H7 (cell line): ENCODE results near the gene KLHL29. TPM values are rescaled to one million over a fixed set of nuclear protein-coding genes. Genes with fewer than 3 reads are reported as not detected.

Source experiments
- DNase-seq: peaks from one replicate; pipeline ENCODE4 v3.0.0; 2012
- H3K27me3 ChIP-seq: 2 replicates; pipeline ENCODE4 v1.6.0; 2011; ENCODE audit warnings: mild to moderate bottlenecking, low read length; ENCODE audit not compliant: control insufficient read depth, insufficient read depth
- H3K36me3 ChIP-seq: replicated peaks from 2 replicates; pipeline ENCODE4 v1.5.1; 2011; ENCODE audit warnings: low read length; ENCODE audit not compliant: control insufficient read depth, insufficient read depth
- H3K4me3 ChIP-seq: 2 replicates; pipeline ENCODE4 v1.5.1; 2011; ENCODE audit warnings: low read depth, mild to moderate bottlenecking, control low read depth, low read length, moderate library complexity; ENCODE audit not compliant: insufficient read depth
- total RNA-seq: library from RNA; depleted of rRNA; stranded (reverse); fragments of >200 nt; shearing (Covaris generic); gene quantifications from 2 replicates; pipeline ENCODE4 v1.2.3, GENCODE V29; 2014

The KLHL29 gene
- total RNA-seq, 1 experiment from 2014 or later, result 6.2 TPM

- Histone ChIP-seq H3K36me3 (no peaks in the 10 kb centered on the region), H3K4me3 (no peak overlapping the region), H3K27me3 (no peaks in the 10 kb centered on the region)
- no peak for DNase-seq
Observed at GRCh38 chr2:23619941-23620340, 235.0 kb downstream of the KLHL29 start.

GRCh38 chr2:23620841-23621341, 235.9 kb downstream of the KLHL29 start:
- no peak overlapping the region for H3K4me3 ChIP-seq
- H3K36me3 ChIP-seq, result no peaks in the 10 kb centered on the region
- no peaks in the 10 kb centered on the region for H3K27me3 ChIP-seq
- no peak for DNase-seq

DNA sequence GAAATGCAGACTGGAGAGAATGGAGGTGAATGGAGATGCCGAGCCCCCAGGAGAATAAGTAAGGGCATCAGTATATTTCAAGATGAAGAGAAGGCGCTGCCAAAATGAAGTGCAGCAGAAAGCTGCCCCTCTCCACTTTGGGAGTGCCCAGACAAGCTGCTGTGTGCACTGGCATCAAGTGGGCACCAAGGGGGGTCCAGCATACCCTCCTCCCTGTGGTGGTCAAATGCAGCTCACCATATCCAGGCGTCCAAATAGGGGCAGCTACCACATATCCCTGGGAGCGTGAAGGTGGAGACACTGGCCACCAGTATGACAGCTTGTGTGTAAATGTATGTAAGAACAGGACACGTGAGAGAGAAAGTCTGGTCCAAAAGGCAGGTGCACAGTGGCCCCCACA, 236.6 kb downstream of the KLHL29 start:
- no peak for DNase-seq
- H3K27me3 ChIP-seq, result no peaks in the 10 kb centered on the region

GRCh38 chr2:23622466-23622865, 237.5 kb downstream of the KLHL29 start:
- no peak for DNase-seq
- Histone ChIP-seq H3K27me3 (no peaks in the 10 kb centered on the region), H3K4me3 (no peak overlapping the region), H3K36me3 (no peaks in the 10 kb centered on the region)

More for the DNA sequence above, 236.6 kb downstream of the KLHL29 start:
- no peaks in the 10 kb centered on the region for H3K36me3 ChIP-seq
- no peak overlapping the region for H3K4me3 ChIP-seq

DNA sequence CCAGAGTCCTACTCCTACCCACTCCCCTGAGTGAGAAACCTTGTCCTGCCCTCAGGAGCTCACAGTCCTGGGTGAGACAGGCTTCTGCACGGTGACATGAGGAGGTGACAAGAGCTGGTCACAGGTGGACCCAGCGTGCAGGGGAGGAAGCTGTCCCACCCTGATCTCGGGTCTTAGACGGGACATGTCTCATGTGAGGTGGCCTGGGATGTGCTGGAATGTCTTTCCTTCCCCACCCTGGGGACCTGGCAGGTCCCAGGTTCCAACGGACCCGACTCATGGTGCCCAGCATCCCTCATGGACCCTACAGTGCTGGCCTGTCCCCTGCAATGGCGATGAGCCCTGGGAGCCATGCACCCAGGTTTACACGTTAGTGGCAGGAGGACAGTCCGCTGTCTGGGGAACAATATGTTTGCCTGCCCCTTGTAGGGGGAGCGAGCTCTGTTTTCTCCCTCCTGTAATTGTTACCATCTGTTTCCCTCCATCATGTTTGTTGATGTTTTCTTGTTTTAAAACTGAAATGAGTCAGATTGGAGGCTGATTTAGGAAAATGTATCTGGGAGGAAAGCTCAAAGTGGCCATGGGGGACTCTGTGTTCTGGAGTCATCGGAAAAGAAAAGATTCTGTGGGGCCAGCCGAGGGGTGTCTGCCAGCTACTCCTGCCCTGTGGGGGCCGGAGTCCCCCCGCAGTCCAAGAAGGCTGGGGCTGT, 238.1 kb downstream of the KLHL29 start:
- DNase-seq, result no peak
- Histone ChIP-seq H3K36me3 (no peaks in the 10 kb centered on the region), H3K27me3 (no peaks in the 10 kb centered on the region), H3K4me3 (no peak overlapping the region)

DNA sequence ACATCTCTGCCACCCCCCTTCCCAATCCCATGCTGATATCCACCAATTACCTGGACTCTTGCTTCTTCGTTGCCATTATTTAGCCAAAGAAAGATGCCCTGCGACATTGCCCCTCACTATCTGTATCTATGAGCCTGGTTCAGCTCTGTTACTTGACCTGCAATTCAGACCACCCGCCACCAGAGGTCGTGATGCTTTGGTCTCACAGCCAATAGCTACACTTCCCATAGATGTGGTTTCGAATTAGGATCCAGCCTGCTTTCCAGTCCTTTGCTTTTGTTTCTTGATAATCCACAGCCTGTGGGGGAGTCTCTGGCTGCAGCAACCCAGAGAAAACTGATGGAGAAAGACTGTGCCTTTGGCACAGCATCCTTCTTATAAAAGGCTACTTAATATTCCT, 239.4 kb downstream of the KLHL29 start:
- peak; percentile 83 for DNase-seq

GRCh38 chr2:23624915-23625314, 239.9 kb downstream of the KLHL29 start:
- Histone ChIP-seq H3K4me3 (no peak overlapping the region), H3K27me3 (no peaks in the 10 kb centered on the region), H3K36me3 (no peaks in the 10 kb centered on the region)
- DNase-seq, result no peak

More for the DNA sequence above, 239.4 kb downstream of the KLHL29 start:
- Histone ChIP-seq H3K36me3 (no peaks in the 10 kb centered on the region), H3K4me3 (no peak overlapping the region), H3K27me3 (no peaks in the 10 kb centered on the region)

DNA sequence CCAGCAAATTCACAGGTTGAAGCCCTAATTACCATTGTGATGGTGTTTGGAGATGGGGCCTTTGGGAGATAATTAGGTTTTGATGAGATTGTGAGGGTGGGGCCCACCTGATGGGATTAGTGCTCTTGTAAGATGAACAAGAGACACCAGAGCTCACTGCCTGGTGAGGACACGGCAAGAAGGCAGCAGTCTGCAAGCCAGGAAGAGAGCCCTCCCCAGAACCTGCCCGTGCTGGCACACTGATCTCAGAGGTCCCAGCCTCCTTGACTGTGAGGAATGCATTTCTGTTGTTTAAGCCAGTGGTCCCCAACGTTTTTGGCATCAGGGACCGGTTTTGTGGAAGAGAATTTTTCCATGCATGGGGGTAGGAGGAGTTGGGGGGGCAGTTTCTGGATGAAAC, 240.7 kb downstream of the KLHL29 start:
- Histone ChIP-seq H3K27me3 (no peaks in the 10 kb centered on the region), H3K36me3 (no peaks in the 10 kb centered on the region), H3K4me3 (no peak overlapping the region)
- DNase-seq, result no peak

DNA sequence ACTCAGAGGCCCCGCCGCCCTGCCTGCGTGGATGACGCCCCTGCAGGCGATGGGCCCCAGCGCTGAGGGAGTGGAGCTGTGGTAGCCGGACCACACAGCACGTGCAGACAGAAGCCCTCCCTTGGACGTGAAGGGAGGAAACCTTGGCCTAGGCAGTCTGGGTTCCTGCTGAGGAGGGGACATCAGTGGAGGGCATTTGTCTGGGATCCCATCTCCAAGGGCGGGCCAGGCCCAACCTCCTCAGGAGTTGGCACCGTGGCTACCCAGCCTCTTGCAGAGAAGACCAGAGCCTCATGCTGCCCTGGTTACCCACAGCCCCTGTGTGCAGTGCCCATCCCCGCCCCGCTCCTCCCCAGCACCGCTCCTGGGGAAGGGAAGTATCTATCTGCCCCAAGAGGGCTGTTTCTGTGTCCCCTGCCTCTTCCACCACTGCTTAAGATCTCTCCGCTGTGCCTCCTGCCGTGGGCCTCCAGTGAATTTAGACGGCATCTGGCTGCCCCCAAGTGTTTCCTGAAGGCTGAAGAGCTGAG, 241.8 kb downstream of the KLHL29 start:
- no peak for DNase-seq
- H3K36me3 ChIP-seq, result no peaks in the 10 kb centered on the region
- no peaks in the 10 kb centered on the region for H3K27me3 ChIP-seq
- no peak overlapping the region for H3K4me3 ChIP-seq

- DNase-seq, result no peak
Observed at GRCh38 chr2:23627236-23628009, 242.4 kb downstream of the KLHL29 start.

DNA sequence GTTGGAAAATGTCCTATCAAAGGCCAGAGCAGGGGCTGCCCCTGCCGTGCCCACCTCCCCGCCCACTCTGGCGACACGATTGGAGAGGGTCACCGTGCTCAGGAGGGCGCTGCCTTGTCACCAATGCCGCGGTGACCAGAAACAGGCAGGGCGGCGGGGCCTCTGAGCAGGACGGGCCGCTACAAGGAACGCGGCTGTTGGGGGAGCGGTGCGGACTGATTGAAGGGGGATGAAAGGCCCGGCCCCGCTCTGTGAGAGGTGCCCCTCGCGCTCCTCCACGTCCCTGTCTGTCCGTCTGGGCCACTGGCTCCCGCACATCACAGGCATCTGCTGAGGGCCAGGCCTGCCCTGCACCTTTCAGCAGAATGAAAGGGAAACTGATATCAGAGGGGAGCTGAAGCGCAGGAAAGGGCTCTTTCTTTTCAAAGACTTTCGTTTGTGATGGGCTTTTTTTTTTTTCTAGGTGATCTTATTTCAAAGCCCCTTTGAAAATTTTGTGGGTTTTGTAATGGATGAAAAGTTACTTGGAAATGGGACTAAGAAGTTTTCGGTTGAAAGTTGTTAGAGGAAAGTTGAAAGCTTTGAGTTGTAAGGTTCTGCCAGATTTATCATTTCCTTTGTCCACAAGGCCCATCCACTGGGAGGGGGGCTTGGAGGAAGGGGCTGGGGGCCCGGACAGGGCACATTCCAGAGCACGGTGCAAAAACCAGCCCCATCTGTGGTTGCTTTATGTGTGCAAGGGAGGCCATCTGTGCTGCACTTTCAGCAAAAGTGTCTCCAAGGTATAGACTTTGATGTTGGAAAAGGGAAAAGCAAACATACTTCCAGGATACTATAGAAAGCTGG, 244.2 kb downstream of the KLHL29 start:
- DNase-seq, result peak; percentile 65
- Histone ChIP-seq H3K4me3 (no peak overlapping the region), H3K27me3 (no peaks in the 10 kb centered on the region), H3K36me3 (no peaks in the 10 kb centered on the region)

More at GRCh38 chr2:23627236-23628009, 242.4 kb downstream of the KLHL29 start:
- H3K36me3 ChIP-seq, result no peaks in the 10 kb centered on the region
- no peaks in the 10 kb centered on the region for H3K27me3 ChIP-seq
- no peak overlapping the region for H3K4me3 ChIP-seq

DNA sequence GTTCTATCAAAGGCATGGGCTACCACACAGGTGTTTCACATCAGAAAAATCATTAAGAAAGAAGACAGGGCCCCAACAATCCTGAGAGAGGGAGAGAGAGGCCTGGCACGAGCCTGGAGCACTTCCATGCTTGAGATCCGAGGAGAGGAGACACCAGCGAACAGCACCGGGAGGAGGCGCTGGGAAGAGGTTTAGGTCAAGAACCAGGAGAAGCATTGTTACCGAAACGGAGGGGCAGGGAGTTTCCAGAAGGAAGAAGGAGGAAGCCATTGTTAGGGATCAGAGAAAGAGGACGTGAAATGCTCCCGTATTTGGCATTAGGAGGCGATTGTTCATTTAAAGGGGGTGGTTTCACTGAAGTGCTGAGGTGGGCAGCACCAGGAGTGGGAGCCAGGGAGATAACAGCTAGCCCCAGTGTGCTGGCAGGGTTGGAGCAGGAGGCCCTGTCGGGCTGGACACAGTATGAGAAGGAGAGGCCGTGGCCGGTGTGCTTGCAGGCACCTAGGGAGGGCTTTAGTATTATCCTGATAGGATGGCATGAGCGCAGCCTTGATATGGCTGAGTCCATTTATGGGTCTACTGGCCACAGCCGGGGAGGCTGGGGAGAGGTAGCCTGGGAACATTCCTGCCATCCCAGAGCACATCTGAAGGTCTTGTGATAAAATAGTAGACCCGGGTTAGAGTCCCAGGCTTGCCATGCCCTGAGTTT, 244.9 kb downstream of the KLHL29 start:
- H3K27me3 ChIP-seq, result no peaks in the 10 kb centered on the region
- H3K36me3 ChIP-seq, result no peaks in the 10 kb centered on the region
- DNase-seq, result peak; percentile 70
- H3K4me3 ChIP-seq, result no peak overlapping the region

DNA sequence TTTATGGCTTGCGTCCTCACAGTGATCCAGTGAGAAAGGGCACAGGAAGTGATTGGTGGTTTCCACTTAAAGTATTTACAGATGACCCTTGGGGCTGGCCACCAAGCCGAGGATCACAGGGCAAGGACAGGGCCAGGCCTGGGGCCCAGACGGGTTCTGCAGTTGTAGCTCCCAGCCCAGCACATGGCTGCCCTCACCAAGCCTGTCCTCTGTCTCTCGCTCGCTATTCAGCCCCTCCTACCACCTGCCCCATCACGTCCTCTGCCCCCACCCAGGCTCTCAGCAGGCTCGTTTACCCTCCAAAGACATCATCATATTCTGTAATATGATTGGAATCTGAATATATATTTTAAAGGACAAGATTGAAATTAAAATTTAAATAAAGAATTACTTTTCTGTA, 246.0 kb downstream of the KLHL29 start:
- Histone ChIP-seq H3K4me3 (no peak overlapping the region), H3K36me3 (no peaks in the 10 kb centered on the region), H3K27me3 (no peaks in the 10 kb centered on the region)
- no peak for DNase-seq

DNA sequence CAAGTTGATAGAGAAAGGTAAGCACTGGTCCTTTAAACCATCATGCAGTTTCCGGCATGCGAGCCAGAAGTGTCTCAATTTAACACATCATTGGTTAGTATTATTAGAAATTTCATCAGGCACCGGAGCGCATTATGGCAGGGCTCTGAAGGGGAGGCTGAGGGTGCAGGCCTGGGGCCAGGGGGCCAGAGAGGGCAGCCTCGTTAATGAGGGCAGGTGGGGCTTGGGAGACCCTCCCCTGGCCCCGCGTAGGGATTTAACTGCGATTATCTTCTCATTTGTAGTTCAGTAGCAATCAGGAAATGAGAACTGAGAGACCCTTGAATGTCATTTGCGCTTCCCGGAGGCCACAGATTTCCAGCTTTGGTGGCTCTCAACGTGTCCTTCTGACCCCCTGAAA, 246.4 kb downstream of the KLHL29 start:
- no peaks in the 10 kb centered on the region for H3K36me3 ChIP-seq
- H3K4me3 ChIP-seq, result no peak overlapping the region
- DNase-seq, result no peak
- H3K27me3 ChIP-seq, result no peaks in the 10 kb centered on the region
